Gastroesophageal sphincter (tissue), 4 donors: ENCODE data around the gene TTLL8. TPM values are rescaled to one million over a fixed set of nuclear protein-coding genes. Genes with fewer than 3 reads are reported as not detected.

ENCODE experiments used
- ATAC-seq: fragments of 150-250 bp; one replicate; pipeline ENCODE4 v1.9.1; 2016; ENCODE audit warnings: mild to moderate bottlenecking, moderate library complexity
- H3K27ac ChIP-seq, 4 donors: fragments of 200-600 bp; sonication (generic) in 3 of 4; 1 replicate in 3 of 4; 2 replicates in 1 of 4; pipeline ENCODE4 v1.5.1; 2016 to 2019
- H3K27me3 ChIP-seq: fragments of 200-600 bp; sonication (generic); one replicate; pipeline ENCODE4 v1.5.1; 2019
- H3K36me3 ChIP-seq, 2 donors: fragments of 200-600 bp; sonication (generic); one replicate each; pipeline ENCODE4 v1.5.1; 2019; ENCODE audit warnings: control low read depth in 1 of 2
- H3K4me1 ChIP-seq, 3 donors: fragments of 200-600 bp; sonication (generic); 1 replicate in 2 of 3; 2 replicates in 1 of 3; pipeline ENCODE4 v1.5.1; 2016 to 2019; ENCODE audit warnings: control low read depth in 2 of 3
- H3K4me3 ChIP-seq, 2 donors: fragments of 200-600 bp; sonication (generic); one replicate each; pipeline ENCODE4 v1.5.1; 2019; ENCODE audit warnings: mild to moderate bottlenecking in 1 of 2, moderate library complexity in 1 of 2
- H3K9me3 ChIP-seq, 3 donors: fragments of 200-600 bp; sonication (generic); one replicate each; pipeline ENCODE4 v1.5.1; 2017 to 2019; ENCODE audit warnings: control low read depth in 2 of 3
- EP300 ChIP-seq: sonication (generic); formaldehyde crosslinking; IDR thresholded peaks from one replicate; pipeline ENCODE4 v1.6.1; 2017; ENCODE audit warnings: antibody characterized with exemption, mild to moderate bottlenecking
- POLR2A ChIP-seq, 2 donors: fragments of 450-650 bp; IDR thresholded peaks; one replicate each; pipeline ENCODE4 v1.6.1; 2017; ENCODE audit warnings: antibody characterized with exemption in 2 of 2, mild to moderate bottlenecking in 2 of 2, moderate library complexity in 1 of 2
- POLR2AphosphoS5 ChIP-seq: sonication (generic); formaldehyde crosslinking; IDR thresholded peaks from one replicate; pipeline ENCODE4 v1.6.1; 2017; ENCODE audit warnings: antibody characterized with exemption
- WGBS, 2 donors: methylation state at CpG; one replicate each; pipeline ENCODE4 v1.1.5; 2018; ENCODE audit warnings: low coverage in 1 of 2; 5-methylcytosine and 5-hydroxymethylcytosine counted together
- total RNA-seq, 4 donors: library from RNA; depleted of rRNA; stranded (reverse); fragments of >200 nt; gene quantifications; one replicate each; pipeline ENCODE4 v1.1.0, GENCODE V29; 2016
- TF ChIP-seq, protein P1 (sequence below), 4 experiments: fragments of 200-600 bp in 2 of 4; fragments of 450-650 bp in 2 of 4; sonication (generic) in 1 of 4; IDR thresholded peaks; one replicate each; pipeline ENCODE4 v1.5.1; 2017 to 2019; ENCODE audit warnings: antibody characterized with exemption in 4 of 4, mild to moderate bottlenecking in 2 of 4, moderate library complexity in 2 of 4

The TTLL8 gene
- total RNA-seq, 4 donors from 2014 or later = not detected

DNA sequence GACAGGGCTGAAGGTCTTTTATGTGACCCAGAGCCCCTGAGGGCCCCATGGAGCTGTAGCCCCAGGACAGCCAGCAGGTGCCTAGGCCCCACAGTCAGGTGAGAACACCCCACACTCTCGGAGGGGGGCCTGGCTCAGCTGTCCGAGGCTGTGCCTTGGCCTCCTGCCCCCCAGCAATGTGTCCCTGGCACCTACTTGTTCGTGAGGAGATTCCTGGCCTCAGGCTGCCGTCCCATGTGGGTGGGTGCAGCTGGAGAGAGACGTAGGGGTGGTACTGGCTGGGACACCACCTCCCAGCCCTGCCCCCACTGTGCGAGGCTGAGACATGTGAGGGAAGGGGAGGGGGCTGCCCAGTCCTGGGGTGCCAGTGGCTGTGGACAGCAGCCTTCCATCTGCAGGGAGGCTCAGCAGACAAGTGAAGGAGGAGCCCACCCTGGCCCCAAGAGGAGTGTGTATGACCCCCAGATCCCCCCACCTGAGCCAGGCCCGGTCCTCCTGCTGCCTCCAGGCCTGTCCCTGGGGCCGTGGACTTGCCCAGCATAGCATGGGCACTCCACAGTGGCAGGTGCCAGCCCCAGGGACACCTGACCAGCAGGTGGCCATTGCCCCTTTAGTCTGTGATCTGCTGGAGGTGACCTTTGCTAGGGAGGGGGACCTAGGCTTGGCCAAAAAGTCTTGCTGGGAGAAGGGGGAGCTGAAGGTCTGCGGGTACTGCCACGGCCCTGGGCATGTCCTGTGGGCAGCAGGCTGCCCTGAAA lies 62.6 kb downstream of the TTLL8 start:
- H3K27me3 ChIP-seq = peaks cover 43% of the 10 kb centered on the region
- H3K27ac ChIP-seq = no peak overlapping the region
- no peaks in the 10 kb centered on the region for H3K36me3 ChIP-seq
- peaks cover 0 to 18% (median 0%) of the 10 kb centered on the region in 3 donors for H3K4me1 ChIP-seq
- peaks cover 0 to 22% (median 5%) of the 10 kb centered on the region in 3 donors for H3K9me3 ChIP-seq
- no peak for ATAC-seq
- H3K4me3 ChIP-seq = no peak overlapping the region
- no CpG with 5 or more reads among the region's 10 CpGs for WGBS, 2 donors
- TF ChIP-seq, protein P1, sequence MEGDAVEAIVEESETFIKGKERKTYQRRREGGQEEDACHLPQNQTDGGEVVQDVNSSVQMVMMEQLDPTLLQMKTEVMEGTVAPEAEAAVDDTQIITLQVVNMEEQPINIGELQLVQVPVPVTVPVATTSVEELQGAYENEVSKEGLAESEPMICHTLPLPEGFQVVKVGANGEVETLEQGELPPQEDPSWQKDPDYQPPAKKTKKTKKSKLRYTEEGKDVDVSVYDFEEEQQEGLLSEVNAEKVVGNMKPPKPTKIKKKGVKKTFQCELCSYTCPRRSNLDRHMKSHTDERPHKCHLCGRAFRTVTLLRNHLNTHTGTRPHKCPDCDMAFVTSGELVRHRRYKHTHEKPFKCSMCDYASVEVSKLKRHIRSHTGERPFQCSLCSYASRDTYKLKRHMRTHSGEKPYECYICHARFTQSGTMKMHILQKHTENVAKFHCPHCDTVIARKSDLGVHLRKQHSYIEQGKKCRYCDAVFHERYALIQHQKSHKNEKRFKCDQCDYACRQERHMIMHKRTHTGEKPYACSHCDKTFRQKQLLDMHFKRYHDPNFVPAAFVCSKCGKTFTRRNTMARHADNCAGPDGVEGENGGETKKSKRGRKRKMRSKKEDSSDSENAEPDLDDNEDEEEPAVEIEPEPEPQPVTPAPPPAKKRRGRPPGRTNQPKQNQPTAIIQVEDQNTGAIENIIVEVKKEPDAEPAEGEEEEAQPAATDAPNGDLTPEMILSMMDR (IDR thresholded peaks at IDR 0.05) = no peak
- no peak for TF ChIP-seq EP300
- no peak for TF ChIP-seq POLR2A (IDR thresholded peaks at IDR 0.05)

DNA sequence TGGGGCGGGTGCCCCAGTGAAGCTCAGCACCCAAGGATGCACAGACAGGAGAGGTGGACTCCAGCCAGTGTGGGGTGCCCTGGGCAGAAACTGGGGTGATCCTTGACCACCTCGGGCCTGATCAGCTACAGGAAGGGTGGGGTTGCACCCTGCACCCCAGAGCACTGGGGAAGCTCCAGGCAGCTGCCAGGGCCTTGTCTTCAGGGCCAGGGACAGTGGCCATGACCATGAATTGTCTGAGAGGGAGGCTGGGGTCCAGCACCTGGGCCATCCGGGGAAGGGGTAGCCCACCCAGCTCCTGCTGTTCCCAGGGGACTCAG lies 63.1 kb downstream of the TTLL8 start:
- no peak overlapping the region for H3K4me3 ChIP-seq
- H3K36me3 ChIP-seq = no peaks in the 10 kb centered on the region
- no peak overlapping the region for H3K27ac ChIP-seq
- TF ChIP-seq EP300 (no peak), POLR2A (IDR thresholded peaks at IDR 0.05) (no peak), POLR2AphosphoS5 (no peak)
- WGBS, 2 donors = no CpG with 5 or more reads among the region's 3 CpGs
- H3K27me3 ChIP-seq = peaks cover 38% of the 10 kb centered on the region
- no peak for ATAC-seq
- peaks cover 0 to 27% (median 5%) of the 10 kb centered on the region in 3 donors for H3K9me3 ChIP-seq
- H3K4me1 ChIP-seq = peaks cover 0 to 16% (median 0%) of the 10 kb centered on the region in 3 donors

DNA sequence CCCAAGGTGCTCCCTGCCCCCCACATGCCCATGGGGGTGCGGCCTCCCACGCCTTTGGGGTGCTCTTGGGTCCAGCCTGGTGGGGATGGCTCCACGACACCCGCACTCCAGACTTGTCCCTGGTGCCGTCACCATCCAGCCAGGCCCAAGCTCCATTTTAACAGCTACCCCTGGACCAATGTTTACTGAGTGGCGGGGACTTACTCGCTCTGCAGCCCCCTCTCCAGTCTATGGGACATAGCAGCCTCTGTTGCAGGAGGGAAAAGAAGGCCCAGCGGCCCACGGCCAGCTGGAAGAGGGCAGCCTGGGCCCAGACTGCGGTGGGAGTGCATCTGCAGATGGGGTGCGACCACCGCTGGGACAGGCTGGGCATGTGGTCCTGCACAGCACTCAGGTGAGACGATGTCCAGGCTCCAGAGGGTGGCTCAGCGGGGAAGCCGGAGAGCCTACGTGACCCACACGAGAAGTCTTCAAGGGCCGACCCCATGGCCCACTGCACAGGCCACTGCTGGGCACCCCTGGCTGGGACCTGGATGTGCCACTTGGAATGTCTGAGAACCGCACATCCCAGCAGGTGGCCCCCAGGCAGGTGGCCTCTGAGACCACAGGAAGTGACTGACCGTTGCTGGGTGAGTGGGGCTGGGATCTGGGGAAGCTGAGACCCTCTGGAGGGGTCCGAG lies 63.6 kb downstream of the TTLL8 start:
- no peak overlapping the region for H3K27ac ChIP-seq
- no peaks in the 10 kb centered on the region for H3K36me3 ChIP-seq
- peaks cover 0 to 11% (median 0%) of the 10 kb centered on the region in 3 donors for H3K4me1 ChIP-seq
- ATAC-seq = no peak
- peaks cover 0 to 30% (median 5%) of the 10 kb centered on the region in 3 donors for H3K9me3 ChIP-seq
- TF ChIP-seq POLR2AphosphoS5 (no peak), EP300 (no peak), POLR2A (IDR thresholded peaks at IDR 0.05) (no peak)
- TF ChIP-seq, protein P1 (IDR thresholded peaks at IDR 0.05) = no peak
- H3K27me3 ChIP-seq = peaks cover 33% of the 10 kb centered on the region
- H3K4me3 ChIP-seq = no peak overlapping the region
- 96% methylated on average over 5 of the region's 21 CpGs; no CpG with 5 or more reads in 1 of the 2 donors for WGBS, 2 donors

DNA sequence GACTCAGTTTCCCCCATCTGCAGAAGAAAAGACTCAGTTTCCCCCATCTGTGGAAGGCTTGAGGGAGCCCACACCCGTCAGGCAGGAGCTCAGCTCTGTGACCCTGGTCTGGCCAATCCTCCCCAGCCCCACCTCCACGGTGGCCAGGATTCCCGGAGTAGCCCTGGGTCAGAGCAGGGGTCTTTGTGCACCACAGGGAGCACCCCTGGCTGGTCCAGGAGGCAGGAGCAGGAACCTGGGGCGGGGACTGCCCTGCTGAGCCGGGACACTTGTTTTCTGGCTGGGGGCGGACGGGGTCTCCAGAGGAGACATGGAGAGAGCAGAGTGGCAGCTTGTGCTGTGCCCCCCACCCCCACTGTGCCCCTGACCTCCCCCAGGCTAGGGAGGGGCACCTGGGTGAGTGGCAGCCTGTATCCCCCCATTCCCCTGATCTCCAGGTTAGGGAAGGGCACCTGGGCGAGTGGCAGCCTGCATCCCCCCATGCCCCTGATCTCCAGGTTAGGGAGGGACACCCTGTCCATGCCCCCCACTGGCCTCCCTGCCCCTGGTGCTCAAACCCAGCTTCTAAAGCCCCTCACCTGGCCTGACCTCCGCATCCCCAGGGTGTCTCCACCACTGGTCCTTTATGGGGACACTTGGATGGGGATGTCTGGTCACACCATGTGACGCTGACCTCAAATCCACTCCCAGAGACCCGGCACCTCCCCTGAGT lies 64.3 kb downstream of the TTLL8 start:
- Histone ChIP-seq H3K4me1 (peaks cover 0 to 6% (median 0%) of the 10 kb centered on the region in 3 donors), H3K36me3 (no peaks in the 10 kb centered on the region), H3K4me3 (no peak overlapping the region), H3K27ac (no peak overlapping the region), H3K27me3 (peaks cover 26% of the 10 kb centered on the region), H3K9me3 (peaks cover 0 to 30% (median 5%) of the 10 kb centered on the region in 3 donors)
- TF ChIP-seq, protein P1 (IDR thresholded peaks at IDR 0.05) = no peak
- TF ChIP-seq POLR2A (IDR thresholded peaks at IDR 0.05) = no peak
- no peak for TF ChIP-seq POLR2AphosphoS5
- no peak for TF ChIP-seq EP300
- ATAC-seq = peak; percentile 7
- no CpG with 5 or more reads among the region's 11 CpGs for WGBS, 2 donors

DNA sequence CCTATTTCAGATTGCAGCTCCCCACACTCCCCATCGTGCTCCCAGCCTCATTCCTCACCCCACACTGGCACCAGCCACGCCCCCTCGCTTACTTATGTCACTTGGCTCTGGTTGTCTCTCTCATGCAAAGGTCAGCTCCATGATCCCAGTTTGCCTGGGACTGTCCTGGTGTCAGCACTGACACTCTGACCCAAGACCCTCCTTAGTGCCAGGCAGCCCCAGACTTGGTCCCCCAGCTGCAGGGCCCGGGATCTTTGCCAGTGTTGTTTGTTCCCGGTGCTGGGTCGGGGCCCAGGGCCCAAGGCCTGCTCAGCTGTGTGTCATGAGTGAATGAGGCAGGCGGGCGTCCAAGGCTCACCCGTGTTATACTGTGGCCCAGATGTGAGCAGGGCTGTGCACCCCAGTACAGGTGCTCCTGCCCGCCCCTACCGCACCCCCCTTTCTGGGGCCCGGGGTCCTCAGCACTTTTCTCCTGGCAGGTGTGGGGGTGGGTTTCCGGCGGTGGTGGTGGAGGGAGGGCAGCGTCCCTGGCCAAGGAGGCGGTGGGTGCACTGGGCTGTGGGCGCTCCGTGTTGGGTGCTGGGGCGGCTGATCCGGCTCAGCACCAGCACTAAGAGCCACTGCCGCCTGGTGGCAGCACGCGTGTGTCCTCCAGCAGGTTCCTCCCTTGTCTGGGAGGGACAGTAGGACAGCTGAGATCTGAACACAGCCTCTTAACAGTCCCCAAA lies 65.0 kb downstream of the TTLL8 start:
- H3K27me3 ChIP-seq = peaks cover 19% of the 10 kb centered on the region
- H3K4me3 ChIP-seq = no peak overlapping the region
- H3K9me3 ChIP-seq = peaks cover 0 to 30% (median 5%) of the 10 kb centered on the region in 3 donors
- no peak for TF ChIP-seq POLR2A (IDR thresholded peaks at IDR 0.05)
- TF ChIP-seq, protein P1 (IDR thresholded peaks at IDR 0.05) = peak in 3 of 4 experiments; percentile 54 to 75 (median 73)
- H3K27ac ChIP-seq = no peak overlapping the region
- peaks cover 0 to 6% (median 0%) of the 10 kb centered on the region in 3 donors for H3K4me1 ChIP-seq
- ATAC-seq = peak; percentile 62
- H3K36me3 ChIP-seq = no peaks in the 10 kb centered on the region
- WGBS, 2 donors = 63% methylated on average over 3 of the region's 23 CpGs; no CpG with 5 or more reads in 1 of the 2 donors
